ENCODE results near the gene ACKR4.
"Not testable (repeated sequence)": the region's sequence is repeated elsewhere in the genome, so short reads cannot be mapped to it uniquely, and the experiment has no call there.

Gene ACKR4

DNA sequence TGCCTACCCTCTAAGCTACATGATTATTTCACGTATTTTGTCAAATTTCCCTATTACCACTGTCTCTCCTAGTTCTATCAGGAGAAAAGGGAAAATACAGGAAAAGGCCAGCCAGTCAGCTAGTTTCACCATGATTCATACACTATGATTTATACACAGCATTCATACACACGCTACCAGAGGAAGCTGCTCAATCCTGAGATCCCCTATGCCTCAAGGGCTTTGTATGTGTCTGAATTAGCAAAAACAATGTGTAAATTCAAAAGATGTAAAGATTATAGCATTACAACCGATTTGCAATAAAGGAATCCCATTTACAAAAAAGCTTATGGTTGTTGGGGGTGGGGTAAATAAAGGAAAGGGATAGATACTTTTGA lies 3.1 kb upstream of the ACKR4 start:
- no peak for DNase-seq (ENCODE audit: low read depth)
- TF ChIP-seq, protein P1, sequence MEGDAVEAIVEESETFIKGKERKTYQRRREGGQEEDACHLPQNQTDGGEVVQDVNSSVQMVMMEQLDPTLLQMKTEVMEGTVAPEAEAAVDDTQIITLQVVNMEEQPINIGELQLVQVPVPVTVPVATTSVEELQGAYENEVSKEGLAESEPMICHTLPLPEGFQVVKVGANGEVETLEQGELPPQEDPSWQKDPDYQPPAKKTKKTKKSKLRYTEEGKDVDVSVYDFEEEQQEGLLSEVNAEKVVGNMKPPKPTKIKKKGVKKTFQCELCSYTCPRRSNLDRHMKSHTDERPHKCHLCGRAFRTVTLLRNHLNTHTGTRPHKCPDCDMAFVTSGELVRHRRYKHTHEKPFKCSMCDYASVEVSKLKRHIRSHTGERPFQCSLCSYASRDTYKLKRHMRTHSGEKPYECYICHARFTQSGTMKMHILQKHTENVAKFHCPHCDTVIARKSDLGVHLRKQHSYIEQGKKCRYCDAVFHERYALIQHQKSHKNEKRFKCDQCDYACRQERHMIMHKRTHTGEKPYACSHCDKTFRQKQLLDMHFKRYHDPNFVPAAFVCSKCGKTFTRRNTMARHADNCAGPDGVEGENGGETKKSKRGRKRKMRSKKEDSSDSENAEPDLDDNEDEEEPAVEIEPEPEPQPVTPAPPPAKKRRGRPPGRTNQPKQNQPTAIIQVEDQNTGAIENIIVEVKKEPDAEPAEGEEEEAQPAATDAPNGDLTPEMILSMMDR (IDR thresholded peaks at IDR 0.05; ENCODE audit: control insufficient read depth, extremely low read depth, insufficient read depth): no peak
- H3K4me3 ChIP-seq (ENCODE audit: low read depth, low read length): no peak overlapping the region

DNA sequence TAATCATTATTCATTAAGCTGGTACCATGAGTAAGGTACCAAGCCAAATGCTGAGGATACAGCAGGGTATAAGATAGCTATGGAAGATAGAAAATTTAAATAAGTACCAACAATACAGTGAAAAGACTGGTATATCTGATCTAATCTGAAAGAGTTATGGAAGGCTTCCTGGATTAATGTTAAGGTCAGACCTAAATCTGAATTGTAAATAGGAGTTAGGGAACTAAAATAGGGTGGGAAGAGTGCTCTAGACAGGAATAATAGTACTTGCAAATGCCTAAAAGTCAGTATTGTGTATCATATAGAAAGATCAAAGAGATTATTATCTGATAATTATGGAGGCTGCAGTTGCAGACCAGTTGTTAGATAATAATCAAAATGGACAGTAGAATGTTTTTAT lies 2.6 kb upstream of the ACKR4 start:
- H3K4me3 ChIP-seq (ENCODE audit: low read depth, low read length): no peak overlapping the region
- TF ChIP-seq, protein P1 (IDR thresholded peaks at IDR 0.05; ENCODE audit: control insufficient read depth, extremely low read depth, insufficient read depth): no peak
- no peak for DNase-seq (ENCODE audit: low read depth)

DNA sequence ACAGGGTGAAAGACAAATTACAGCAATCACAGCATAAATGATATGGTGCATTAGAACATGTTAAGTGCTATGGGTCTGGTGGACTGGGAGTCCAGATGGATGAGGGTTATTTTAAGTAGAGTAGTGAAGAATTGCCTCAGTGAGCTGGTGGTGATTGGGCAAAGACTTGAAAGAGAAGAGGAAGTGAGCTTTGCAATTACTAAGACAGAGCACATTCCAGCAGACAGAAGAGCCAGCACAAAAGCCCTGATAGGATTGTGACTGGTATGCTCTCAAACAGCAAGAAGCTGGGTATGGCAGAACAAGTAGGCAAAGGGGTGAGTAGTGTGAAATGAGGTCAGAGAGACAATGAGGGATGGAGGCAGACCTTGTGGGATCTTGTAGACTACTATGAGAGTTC lies 2.1 kb upstream of the ACKR4 start:
- DNase-seq (ENCODE audit: low read depth): no peak
- no peak overlapping the region for H3K4me3 ChIP-seq (ENCODE audit: low read depth, low read length)
- TF ChIP-seq, protein P1 (IDR thresholded peaks at IDR 0.05; ENCODE audit: control insufficient read depth, extremely low read depth, insufficient read depth): no peak

- TF ChIP-seq, protein P1 (IDR thresholded peaks at IDR 0.05; ENCODE audit: control insufficient read depth, extremely low read depth, insufficient read depth): no peak
- no peak for DNase-seq (ENCODE audit: low read depth)
- H3K4me3 ChIP-seq (ENCODE audit: low read depth, low read length): no peak overlapping the region
Measured at GRCh38 chr3:132596326-132596725, 744 bp upstream of the ACKR4 start.

GRCh38 chr3:132597660-132598059 lies 590 bp downstream of the ACKR4 start:
- no peak overlapping the region for H3K4me3 ChIP-seq (ENCODE audit: low read depth, low read length)
- no peak for DNase-seq (ENCODE audit: low read depth)
- TF ChIP-seq, protein P1 (IDR thresholded peaks at IDR 0.05; ENCODE audit: control insufficient read depth, extremely low read depth, insufficient read depth): no peak

DNA sequence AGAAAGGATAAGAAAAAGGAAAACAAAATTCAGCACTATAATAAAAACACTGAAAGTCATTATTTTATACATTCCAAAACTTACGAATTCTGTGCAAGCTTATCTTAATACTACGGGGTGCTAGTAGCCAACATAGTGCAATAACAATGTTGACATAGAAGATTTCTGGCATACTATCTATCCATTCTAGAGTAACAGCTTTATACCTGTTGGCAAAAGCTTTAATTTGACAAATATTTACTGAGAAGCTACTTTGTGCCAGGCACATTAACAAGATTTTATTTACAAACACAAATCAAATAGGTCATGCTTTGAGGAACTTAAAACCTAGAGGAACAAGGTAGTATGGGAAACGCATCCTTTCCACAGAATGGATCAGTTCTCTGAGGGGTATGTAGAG lies 1.1 kb downstream of the ACKR4 start:
- H3K4me3 ChIP-seq (ENCODE audit: low read depth, low read length): no peak overlapping the region
- DNase-seq (ENCODE audit: low read depth): peak; percentile 93
- TF ChIP-seq, protein P1 (IDR thresholded peaks at IDR 0.05; ENCODE audit: control insufficient read depth, extremely low read depth, insufficient read depth): no peak

DNA sequence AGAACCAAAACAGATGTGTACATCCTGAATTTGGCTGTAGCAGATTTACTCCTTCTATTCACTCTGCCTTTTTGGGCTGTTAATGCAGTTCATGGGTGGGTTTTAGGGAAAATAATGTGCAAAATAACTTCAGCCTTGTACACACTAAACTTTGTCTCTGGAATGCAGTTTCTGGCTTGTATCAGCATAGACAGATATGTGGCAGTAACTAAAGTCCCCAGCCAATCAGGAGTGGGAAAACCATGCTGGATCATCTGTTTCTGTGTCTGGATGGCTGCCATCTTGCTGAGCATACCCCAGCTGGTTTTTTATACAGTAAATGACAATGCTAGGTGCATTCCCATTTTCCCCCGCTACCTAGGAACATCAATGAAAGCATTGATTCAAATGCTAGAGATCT lies 3.5 kb downstream of the ACKR4 start:
- H3K4me3 ChIP-seq (ENCODE audit: low read depth, low read length): not testable (repeated sequence)

DNA sequence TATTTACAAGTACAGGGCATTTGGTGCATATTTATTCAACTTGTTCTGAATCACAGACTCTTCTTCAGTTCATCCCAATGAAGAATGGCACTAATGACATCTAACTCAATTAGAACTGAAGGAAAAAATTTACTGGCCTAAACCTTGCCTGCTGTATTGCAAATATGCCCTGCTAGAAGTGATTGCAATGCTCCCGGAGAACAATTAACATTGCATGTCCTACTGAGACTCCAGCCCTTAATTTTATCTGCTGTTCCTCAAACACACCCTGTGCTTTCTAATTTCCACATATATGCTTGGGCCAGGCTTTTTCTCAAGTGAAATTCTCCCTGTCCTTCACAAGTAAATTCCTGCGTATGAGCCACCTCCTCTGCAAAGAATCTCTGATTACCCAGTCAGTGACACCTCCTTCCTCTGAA lies 8.3 kb downstream of the ACKR4 start:
- TF ChIP-seq, protein P1 (IDR thresholded peaks at IDR 0.05; ENCODE audit: control insufficient read depth, extremely low read depth, insufficient read depth): no peak
- no peak overlapping the region for H3K4me3 ChIP-seq (ENCODE audit: low read depth, low read length)
- no peak for DNase-seq (ENCODE audit: low read depth)

More for the DNA sequence above, 3.5 kb downstream of the ACKR4 start:
- not testable (repeated sequence) for DNase-seq (ENCODE audit: low read depth)

Measured in LNCaP clone FGC (cell line).